ENCODE results near the gene NTSR1.

- no peak for TF ChIP-seq CTCF (conservative IDR thresholded peaks at IDR 0.05)
- TF ChIP-seq EZH2 (IDR thresholded peaks at IDR 0.05; ENCODE audit: low read depth), result no peak
Observed at GRCh38 chr20:62717933-62718332, 9.3 kb downstream of the NTSR1 start.

Measured in PC-9 (cell line).